Neural cell (in vitro differentiated cells): ENCODE measurements around the gene ADGRA1.

ENCODE experiments used
- EP300 ChIP-seq: fragments of 450-650 bp; conservative IDR thresholded peaks from 2 replicates; pipeline ENCODE4 v1.6.1; 2014; ENCODE audit warnings: antibody characterized with exemption, mild to moderate bottlenecking, moderate library complexity; ENCODE audit not compliant: poor library complexity, severe bottlenecking
- EZH2 ChIP-seq: fragments of 200-600, 300-800 bp; shearing (Covaris generic), sonication (generic); IDR thresholded peaks from 2 replicates; pipeline ENCODE4 v1.6.1; 2014; ENCODE audit warnings: antibody characterized with exemption, low read length, borderline replicate concordance, mild to moderate bottlenecking; ENCODE audit not compliant: insufficient read depth, poor library complexity, severe bottlenecking
- MXI1 ChIP-seq: fragments of 450-650 bp; conservative IDR thresholded peaks from 2 replicates; pipeline ENCODE4 v1.6.1; 2014; ENCODE audit warnings: antibody characterized with exemption, mild to moderate bottlenecking; ENCODE audit not compliant: poor library complexity, severe bottlenecking
- POLR2AphosphoS5 ChIP-seq: IDR thresholded peaks from 2 replicates; pipeline ENCODE4 v1.6.1; 2012
- RAD21 ChIP-seq: fragments of 450-650 bp; conservative IDR thresholded peaks from 2 replicates; pipeline ENCODE4 v1.6.1; 2014; ENCODE audit warnings: antibody characterized with exemption, mild to moderate bottlenecking, moderate library complexity
- SMC3 ChIP-seq: fragments of 450-650 bp; conservative IDR thresholded peaks from 2 replicates; pipeline ENCODE4 v1.6.1; 2014; ENCODE audit warnings: antibody characterized with exemption, mild to moderate bottlenecking, moderate library complexity; ENCODE audit not compliant: poor library complexity
- TAF1 ChIP-seq: IDR thresholded peaks from 2 replicates; pipeline ENCODE4 v1.6.1; 2012; ENCODE audit warnings: low read depth
- TF ChIP-seq, protein P1 (sequence below): fragments of 450-650 bp; IDR thresholded peaks from 2 replicates; pipeline ENCODE4 v1.5.1; 2014; ENCODE audit warnings: antibody characterized with exemption, mild to moderate bottlenecking, moderate library complexity; ENCODE audit not compliant: poor library complexity, severe bottlenecking
- TF ChIP-seq, protein P2 (sequence below): IDR thresholded peaks from 2 replicates; pipeline ENCODE4 v1.6.1; 2012; ENCODE audit warnings: borderline replicate concordance

DNA sequence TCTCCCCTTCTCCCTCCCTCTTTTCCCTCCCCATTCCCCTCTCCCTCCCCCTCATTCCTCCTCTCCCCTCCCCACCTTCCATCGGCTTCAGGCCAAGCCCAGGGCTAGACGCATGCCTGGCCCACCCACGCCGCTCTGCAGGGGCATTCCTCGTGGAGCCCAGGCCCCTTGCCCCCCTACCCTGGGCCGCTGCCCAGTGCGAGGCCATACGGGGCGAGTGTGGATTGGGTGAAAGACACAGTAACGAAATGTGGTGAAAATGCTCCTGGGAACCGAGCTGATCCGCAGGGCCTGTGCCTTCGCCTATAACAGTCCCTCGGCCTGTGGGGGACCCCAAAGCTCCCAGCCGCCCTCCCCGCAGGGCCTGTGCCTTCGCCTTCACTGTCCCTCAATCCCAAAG lies 28.3 kb downstream of the ADGRA1 start:
- TF ChIP-seq, protein P1, sequence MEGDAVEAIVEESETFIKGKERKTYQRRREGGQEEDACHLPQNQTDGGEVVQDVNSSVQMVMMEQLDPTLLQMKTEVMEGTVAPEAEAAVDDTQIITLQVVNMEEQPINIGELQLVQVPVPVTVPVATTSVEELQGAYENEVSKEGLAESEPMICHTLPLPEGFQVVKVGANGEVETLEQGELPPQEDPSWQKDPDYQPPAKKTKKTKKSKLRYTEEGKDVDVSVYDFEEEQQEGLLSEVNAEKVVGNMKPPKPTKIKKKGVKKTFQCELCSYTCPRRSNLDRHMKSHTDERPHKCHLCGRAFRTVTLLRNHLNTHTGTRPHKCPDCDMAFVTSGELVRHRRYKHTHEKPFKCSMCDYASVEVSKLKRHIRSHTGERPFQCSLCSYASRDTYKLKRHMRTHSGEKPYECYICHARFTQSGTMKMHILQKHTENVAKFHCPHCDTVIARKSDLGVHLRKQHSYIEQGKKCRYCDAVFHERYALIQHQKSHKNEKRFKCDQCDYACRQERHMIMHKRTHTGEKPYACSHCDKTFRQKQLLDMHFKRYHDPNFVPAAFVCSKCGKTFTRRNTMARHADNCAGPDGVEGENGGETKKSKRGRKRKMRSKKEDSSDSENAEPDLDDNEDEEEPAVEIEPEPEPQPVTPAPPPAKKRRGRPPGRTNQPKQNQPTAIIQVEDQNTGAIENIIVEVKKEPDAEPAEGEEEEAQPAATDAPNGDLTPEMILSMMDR = no peak
- TF ChIP-seq POLR2AphosphoS5 (no peak), EZH2 (no peak), TAF1 (no peak), MXI1 (no peak), SMC3 (no peak), RAD21 (no peak), EP300 (no peak)
- TF ChIP-seq, protein P2, sequence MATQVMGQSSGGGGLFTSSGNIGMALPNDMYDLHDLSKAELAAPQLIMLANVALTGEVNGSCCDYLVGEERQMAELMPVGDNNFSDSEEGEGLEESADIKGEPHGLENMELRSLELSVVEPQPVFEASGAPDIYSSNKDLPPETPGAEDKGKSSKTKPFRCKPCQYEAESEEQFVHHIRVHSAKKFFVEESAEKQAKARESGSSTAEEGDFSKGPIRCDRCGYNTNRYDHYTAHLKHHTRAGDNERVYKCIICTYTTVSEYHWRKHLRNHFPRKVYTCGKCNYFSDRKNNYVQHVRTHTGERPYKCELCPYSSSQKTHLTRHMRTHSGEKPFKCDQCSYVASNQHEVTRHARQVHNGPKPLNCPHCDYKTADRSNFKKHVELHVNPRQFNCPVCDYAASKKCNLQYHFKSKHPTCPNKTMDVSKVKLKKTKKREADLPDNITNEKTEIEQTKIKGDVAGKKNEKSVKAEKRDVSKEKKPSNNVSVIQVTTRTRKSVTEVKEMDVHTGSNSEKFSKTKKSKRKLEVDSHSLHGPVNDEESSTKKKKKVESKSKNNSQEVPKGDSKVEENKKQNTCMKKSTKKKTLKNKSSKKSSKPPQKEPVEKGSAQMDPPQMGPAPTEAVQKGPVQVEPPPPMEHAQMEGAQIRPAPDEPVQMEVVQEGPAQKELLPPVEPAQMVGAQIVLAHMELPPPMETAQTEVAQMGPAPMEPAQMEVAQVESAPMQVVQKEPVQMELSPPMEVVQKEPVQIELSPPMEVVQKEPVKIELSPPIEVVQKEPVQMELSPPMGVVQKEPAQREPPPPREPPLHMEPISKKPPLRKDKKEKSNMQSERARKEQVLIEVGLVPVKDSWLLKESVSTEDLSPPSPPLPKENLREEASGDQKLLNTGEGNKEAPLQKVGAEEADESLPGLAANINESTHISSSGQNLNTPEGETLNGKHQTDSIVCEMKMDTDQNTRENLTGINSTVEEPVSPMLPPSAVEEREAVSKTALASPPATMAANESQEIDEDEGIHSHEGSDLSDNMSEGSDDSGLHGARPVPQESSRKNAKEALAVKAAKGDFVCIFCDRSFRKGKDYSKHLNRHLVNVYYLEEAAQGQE = no peak
